ENCODE results near the gene PLD6.

PLD6 gene

GRCh38 chr17:17176341-17176740, 29.8 kb downstream of the PLD6 start:
- DNase-seq (ENCODE audit: low read depth), result no peak
- no peak for TF ChIP-seq CTCF (IDR thresholded peaks at IDR 0.05; ENCODE audit: low read length, missing control alignments)

GRCh38 chr17:17175917-17176316, 30.2 kb downstream of the PLD6 start:
- H3K4me3 ChIP-seq (replicated peaks; ENCODE audit: low read depth, low read length), result no peak overlapping the region
- DNase-seq (ENCODE audit: low read depth), result no peak
- no peak for TF ChIP-seq CTCF (IDR thresholded peaks at IDR 0.05; ENCODE audit: low read length, missing control alignments)

More at GRCh38 chr17:17176341-17176740, 29.8 kb downstream of the PLD6 start:
- no peak overlapping the region for H3K4me3 ChIP-seq (replicated peaks; ENCODE audit: low read depth, low read length)

GRCh38 chr17:17175340-17175739, 30.8 kb downstream of the PLD6 start:
- no peak for DNase-seq (ENCODE audit: low read depth)
- no peak for TF ChIP-seq CTCF (IDR thresholded peaks at IDR 0.05; ENCODE audit: low read length, missing control alignments)
- H3K4me3 ChIP-seq (replicated peaks; ENCODE audit: low read depth, low read length), result no peak overlapping the region

- no peak overlapping the region for H3K4me3 ChIP-seq (replicated peaks; ENCODE audit: low read depth, low read length)
- DNase-seq (ENCODE audit: low read depth), result no peak
- TF ChIP-seq CTCF (IDR thresholded peaks at IDR 0.05; ENCODE audit: low read length, missing control alignments), result no peak
Observed at GRCh38 chr17:17173921-17174320, 32.2 kb downstream of the PLD6 start.

- TF ChIP-seq CTCF (IDR thresholded peaks at IDR 0.05; ENCODE audit: low read length, missing control alignments), result no peak
- DNase-seq (ENCODE audit: low read depth), result no peak
- no peak overlapping the region for H3K4me3 ChIP-seq (replicated peaks; ENCODE audit: low read depth, low read length)
Observed at GRCh38 chr17:17172990-17173389, 33.1 kb downstream of the PLD6 start.

GRCh38 chr17:17172001-17172939, 33.9 kb downstream of the PLD6 start:
- H3K4me3 ChIP-seq (replicated peaks; ENCODE audit: low read depth, low read length), result no peak overlapping the region
- DNase-seq (ENCODE audit: low read depth), result no peak
- no peak for TF ChIP-seq CTCF (IDR thresholded peaks at IDR 0.05; ENCODE audit: low read length, missing control alignments)

GRCh38 chr17:17171186-17171585, 34.9 kb downstream of the PLD6 start:
- DNase-seq (ENCODE audit: low read depth), result no peak
- no peak overlapping the region for H3K4me3 ChIP-seq (replicated peaks; ENCODE audit: low read depth, low read length)
- TF ChIP-seq CTCF (IDR thresholded peaks at IDR 0.05; ENCODE audit: low read length, missing control alignments), result no peak

Measured in fibroblast of pulmonary artery (primary cell).